IMR-90 (cell line): ENCODE results near the gene PHGDH. TPM values are rescaled to one million over a fixed set of nuclear protein-coding genes. Genes with fewer than 3 reads are reported as not detected.

Source experiments
- ATAC-seq: fragments of 200-7000 bp; cut with Tn5 transposase; 2 replicates; pipeline ENCODE4 v1.9.1; 2020; ENCODE audit warnings: low read depth, mild to moderate bottlenecking, moderate library complexity
- BruUV-seq: library from RNA; stranded (reverse); fragments of 400-500 nt; replicated peaks from 2 replicates; lab custom pipeline; 2021; lab: Mats Ljungman, UMichigan
- CTCF ChIA-PET: fragments of 300-600 bp; formaldehyde crosslinking; extraction: SDS; loops from one replicate; lab custom pipeline; 2021; ENCODE audit warnings: antibody characterized with exemption; lab: Yijun Ruan, JAX
- POLR2A ChIA-PET: fragments of 300-600 bp; sonication (Branson Sonifier 250); formaldehyde crosslinking; loops from one replicate; lab custom pipeline; 2022; ENCODE audit warnings: antibody characterized with exemption; ENCODE audit not compliant: unreplicated experiment; lab: Charles Lee
- DNase-seq: peaks from one replicate; pipeline ENCODE4 v3.0.0; 2013
- H2AFZ ChIP-seq: replicated peaks from 2 replicates; pipeline ENCODE3; 2013; ENCODE audit warnings: low read length, mild to moderate bottlenecking; ENCODE audit not compliant: poor library complexity
- H2AK5ac ChIP-seq: 2 replicates; pipeline ENCODE4 v1.6.1; 2013; ENCODE audit warnings: low read depth, low read length, inconsistent platforms
- H2AK9ac ChIP-seq: replicated peaks from 2 replicates; pipeline ENCODE3; 2013; ENCODE audit warnings: mild to moderate bottlenecking, low read depth, low read length, moderate library complexity; ENCODE audit not compliant: poor library complexity
- H2BK120ac ChIP-seq: 2 replicates; pipeline ENCODE4 v1.6.1; 2013; ENCODE audit warnings: low read depth, low read length, inconsistent platforms
- H2BK15ac ChIP-seq: 3 replicates; pipeline ENCODE4 v1.6.1; 2013; ENCODE audit warnings: low read depth, low read length, inconsistent platforms
- H2BK20ac ChIP-seq: 2 replicates; pipeline ENCODE4 v1.6.1; 2013; ENCODE audit warnings: low read depth, mild to moderate bottlenecking, inconsistent platforms, low read length, moderate library complexity
- H2BK5ac ChIP-seq: 2 replicates; pipeline ENCODE4 v1.6.1; 2013; ENCODE audit warnings: mild to moderate bottlenecking, low read depth, low read length, inconsistent platforms; ENCODE audit not compliant: poor library complexity, severe bottlenecking
- H3K14ac ChIP-seq: replicated peaks from 2 replicates; pipeline ENCODE4 v1.6.1; 2013; ENCODE audit warnings: low read depth, low read length, inconsistent platforms
- H3K18ac ChIP-seq: 2 replicates; pipeline ENCODE4 v1.6.1; 2013; ENCODE audit warnings: low read depth, low read length, control low read depth
- H3K23ac ChIP-seq: 2 replicates; pipeline ENCODE4 v1.6.1; 2013; ENCODE audit warnings: low read depth, low read length, inconsistent platforms
- H3K27ac ChIP-seq: 2 replicates; pipeline ENCODE4 v1.5.1; 2013; ENCODE audit warnings: mild to moderate bottlenecking, control low read depth, low read length; ENCODE audit not compliant: insufficient read depth
- H3K27me3 ChIP-seq: 2 replicates; pipeline ENCODE4 v1.6.1; 2013; ENCODE audit warnings: low read length; ENCODE audit not compliant: control insufficient read depth, insufficient read depth
- H3K36me3 ChIP-seq: 2 replicates; pipeline ENCODE4 v1.6.1; 2013; ENCODE audit warnings: low read length, mixed read lengths; ENCODE audit not compliant: control insufficient read depth, insufficient read depth
- H3K4ac ChIP-seq: 2 replicates; pipeline ENCODE4 v1.6.1; 2013; ENCODE audit warnings: low read depth, low read length, inconsistent platforms
- H3K4me1 ChIP-seq: 2 replicates; pipeline ENCODE4 v1.6.1; 2013; ENCODE audit warnings: low read length, mixed read lengths; ENCODE audit not compliant: control insufficient read depth, insufficient read depth
- H3K4me2 ChIP-seq: 2 replicates; pipeline ENCODE4 v1.6.1; 2013; ENCODE audit warnings: low read depth, mild to moderate bottlenecking, control low read depth, low read length, moderate library complexity
- H3K4me3 ChIP-seq: 2 replicates; pipeline ENCODE4 v1.5.1; 2013; ENCODE audit warnings: low read depth, mild to moderate bottlenecking, control low read depth, low read length, moderate library complexity; ENCODE audit not compliant: insufficient read depth
- H3K56ac ChIP-seq: 2 replicates; pipeline ENCODE4 v1.6.1; 2013; ENCODE audit warnings: low read length, inconsistent platforms; ENCODE audit not compliant: insufficient read depth; ENCODE audit errors: extremely low read depth
- H3K79me1 ChIP-seq, 2 experiments: 2 replicates each; pipeline ENCODE4 v1.6.1; 2013; ENCODE audit warnings: low read length in 2 of 2, inconsistent platforms in 1 of 2, low read depth in 1 of 2
- H3K9ac ChIP-seq: 2 replicates; pipeline ENCODE4 v1.6.1; 2013; ENCODE audit warnings: low read depth, low read length, control low read depth
- H3K9me1 ChIP-seq: 2 replicates; pipeline ENCODE4 v1.6.1; 2013; ENCODE audit warnings: low read length, inconsistent platforms; ENCODE audit not compliant: insufficient read depth
- H3K9me3 ChIP-seq: 2 replicates; pipeline ENCODE4 v1.6.1; 2013; ENCODE audit warnings: low read length; ENCODE audit not compliant: control insufficient read depth, insufficient read depth
- H4K20me1 ChIP-seq: 2 replicates; pipeline ENCODE4 v1.6.1; 2013; ENCODE audit warnings: low read length, inconsistent platforms; ENCODE audit not compliant: insufficient read depth
- H4K5ac ChIP-seq: 2 replicates; pipeline ENCODE4 v1.6.1; 2013; ENCODE audit warnings: mild to moderate bottlenecking, low read depth, low read length, control low read depth
- H4K8ac ChIP-seq, 2 experiments: 2 replicates each; pipeline ENCODE4 v1.6.1; 2013; ENCODE audit warnings: low read depth in 2 of 2, low read length in 2 of 2, control low read depth in 1 of 2, inconsistent platforms in 1 of 2
- H4K91ac ChIP-seq: 2 replicates; pipeline ENCODE4 v1.6.1; 2013; ENCODE audit warnings: low read depth, low read length, inconsistent platforms; ENCODE audit not compliant: insufficient read depth
- CEBPB ChIP-seq: IDR thresholded peaks from 2 replicates; pipeline ENCODE4 v1.6.1; 2012; ENCODE audit warnings: low read depth, low read length, improper control_type of control experiment
- CHD1 ChIP-seq: IDR thresholded peaks from 2 replicates; pipeline ENCODE4 v1.6.1; 2012; ENCODE audit warnings: low read depth, low read length, improper control_type of control experiment
- CTCF ChIP-seq: conservative IDR thresholded peaks from 2 replicates; pipeline ENCODE4 v1.5.1; 2012; ENCODE audit warnings: mild to moderate bottlenecking, low read depth, low read length, improper control_type of control experiment
- FOS ChIP-seq: fragments of 150-350 bp; IDR thresholded peaks from 2 replicates; pipeline ENCODE4 v1.6.1; 2016; ENCODE audit warnings: low read depth, low read length
- MAZ ChIP-seq: IDR thresholded peaks from 2 replicates; pipeline ENCODE4 v1.6.1; 2012; ENCODE audit warnings: low read depth, mild to moderate bottlenecking, low read length, improper control_type of control experiment, moderate library complexity, borderline replicate concordance
- MXI1 ChIP-seq: IDR thresholded peaks from 2 replicates; pipeline ENCODE4 v1.6.1; 2012; ENCODE audit warnings: low read depth, mild to moderate bottlenecking, low read length, moderate library complexity, borderline replicate concordance
- NFE2L2 ChIP-seq: fragments of 150-350 bp; IDR thresholded peaks from 2 replicates; pipeline ENCODE4 v1.6.1; 2016; ENCODE audit warnings: low read depth, mild to moderate bottlenecking, low read length
- POLR2A ChIP-seq: IDR thresholded peaks from 2 replicates; pipeline ENCODE4 v1.6.1; 2012; ENCODE audit warnings: mild to moderate bottlenecking, low read depth, low read length
- RCOR1 ChIP-seq: IDR thresholded peaks from 2 replicates; pipeline ENCODE4 v1.6.1; 2012; ENCODE audit warnings: mild to moderate bottlenecking, low read length, improper control_type of control experiment; ENCODE audit not compliant: insufficient replicate concordance
- RFX5 ChIP-seq: IDR thresholded peaks from 2 replicates; pipeline ENCODE4 v1.8.0; 2012; ENCODE audit warnings: low read depth, mild to moderate bottlenecking, low read length, moderate library complexity
- SMC3 ChIP-seq: fragments of 150-350 bp; IDR thresholded peaks from 2 replicates; pipeline ENCODE4 v1.6.1; 2016; ENCODE audit warnings: low read depth, mild to moderate bottlenecking, antibody characterized with exemption, low read length, moderate library complexity
- WGBS, 2 experiments: methylation state at CpG; one replicate each; pipeline versions ENCODE4 v1.1.5 to v1.1.7; 2013; ENCODE audit warnings: missing lambda C conversion rate in 2 of 2; ENCODE audit not compliant: insufficient read length in 1 of 2; ENCODE audit errors: extremely low coverage in 2 of 2; 5-methylcytosine and 5-hydroxymethylcytosine counted together
- dilution Hi-C: fragments of 300-500 bp; cut with HindIII; formaldehyde crosslinking; loops from one replicate; pipeline ENCODE4 v1.14.3; 2018; ENCODE audit warnings: low sequenced_read_pairs; ENCODE audit not compliant: unreplicated experiment
- in situ Hi-C: fragments of 300-500 bp; cut with MboI; formaldehyde crosslinking; loops from 3 replicates; pipeline ENCODE4 v1.14.3; 2019; ENCODE audit warnings: low sequenced_read_pairs, inconsistent platforms, mixed read lengths
- intact Hi-C: fragments of 100-400 bp; cut with micrococcal nuclease; formaldehyde crosslinking; loops from 2 replicates; pipeline ENCODE4 v1.10.0; 2022
- polyA plus RNA-seq, 3 experiments: library from polyadenylated mRNA; depleted of rRNA; stranded (reverse); fragments of >200 nt; gene quantifications; 2 replicates each; pipeline ENCODE4 v1.2.3, GENCODE V29; 2012; ENCODE audit warnings: low replicate concordance in 1 of 3
- total RNA-seq: library from RNA; depleted of rRNA; stranded (reverse); fragments of >200 nt; gene quantifications from 2 replicates; pipeline ENCODE4 v1.2.3, GENCODE V29; 2012

The PHGDH gene
- total and polyA plus RNA-seq, 2 of the 4 experiments (the other 2 are of a cell fraction) = 87.9 to 331 TPM

GRCh38 chr1:119721896-119722295 is 10.2 kb downstream of the PHGDH start:
- Histone ChIP-seq H3K9me1 (peaks cover 20% of the 10 kb centered on the region; the same call in 1 of the 2 replicates), H2AFZ (no peak overlapping the region), H3K4me1 (no peaks in the 10 kb centered on the region), H3K14ac (no peak overlapping the region), H4K91ac (no peak overlapping the region), H3K27me3 (no peaks in the 10 kb centered on the region), H3K4me2 (no peak overlapping the region), H2BK5ac (no peak overlapping the region), H3K9me3 (no peaks in the 10 kb centered on the region), H3K4ac (no peak overlapping the region), H2BK20ac (no peak overlapping the region), H3K9ac (no peak overlapping the region), H3K23ac (no peak overlapping the region), H2BK15ac (no peak overlapping the region), H2AK5ac (no peak overlapping the region), H3K27ac (no peak overlapping the region), H4K5ac (no peak overlapping the region), H3K36me3 (peaks cover 61% of the 10 kb centered on the region), H4K20me1 (peaks cover 55% of the 10 kb centered on the region; the same call in 1 of the 2 replicates), H3K56ac (no peak overlapping the region), H3K4me3 (no peak overlapping the region), H2BK120ac (no peak overlapping the region), H3K18ac (no peak overlapping the region), H4K8ac (no peak overlapping the region), H3K79me1 (peaks cover 27 to 64% of the 10 kb centered on the region in 2 experiments), H2AK9ac (no peak overlapping the region)
- WGBS, 2 experiments = no CpG with 5 or more reads among the region's 5 CpGs
- CTCF ChIA-PET = interaction anchor here (1.4 kb wide), 1 partner anchor 12 kb away, joined by 3 read pairs; no protein-coding TSS in a partner anchor
- intact Hi-C loops (no loop called here), dilution Hi-C loops (no loop called here), in situ Hi-C loops (loop anchor here (5.0 kb wide), 1 partner anchor 50 kb away; no protein-coding TSS in a partner anchor)
- DNase-seq (no peak), ATAC-seq (no peak)
- POLR2A ChIA-PET = interaction anchor here (0.6 kb wide), 1 partner anchor 128 kb away, joined by 4 read pairs; no protein-coding TSS in a partner anchor
- TF ChIP-seq MAZ (no peak), CTCF (no peak), FOS (no peak), RCOR1 (no peak), POLR2A (no peak), SMC3 (no peak), CHD1 (no peak), CEBPB (no peak), RFX5 (no peak), MXI1 (no peak), NFE2L2 (no peak)
- no TSS peak for BruUV-seq
